HG03469 (cell line): ENCODE data around the gene JAG2.

Experiments
- ATAC-seq: cut with Tn5 transposase; IDR thresholded peaks from one replicate; pipeline ENCODE4 v1.9.1; 2021; ENCODE audit warnings: mild to moderate bottlenecking, moderate library complexity, moderate number of reproducible peaks; ENCODE audit not compliant: unreplicated experiment

The JAG2 gene

DNA sequence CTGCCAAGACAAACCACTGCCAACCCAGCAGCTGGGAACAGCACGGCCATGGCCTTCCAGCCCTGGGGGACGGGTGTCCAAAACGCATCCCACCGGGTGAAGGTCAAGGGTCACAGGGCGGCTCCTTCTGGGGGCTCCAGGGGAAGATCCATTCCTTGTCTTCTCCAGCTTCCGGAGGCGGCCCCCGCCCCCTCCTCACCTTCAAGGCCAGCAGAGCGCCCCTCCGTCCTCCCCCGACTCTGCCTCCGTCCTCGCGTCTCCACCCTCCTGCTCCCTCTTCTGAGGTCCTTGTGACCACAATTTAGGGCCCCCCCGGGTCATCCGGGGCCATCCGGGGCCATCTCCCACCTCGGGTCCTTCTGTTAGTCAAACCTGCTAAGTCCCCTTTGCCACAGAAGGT lies 16.4 kb upstream of the JAG2 start:
- no peak for ATAC-seq

DNA sequence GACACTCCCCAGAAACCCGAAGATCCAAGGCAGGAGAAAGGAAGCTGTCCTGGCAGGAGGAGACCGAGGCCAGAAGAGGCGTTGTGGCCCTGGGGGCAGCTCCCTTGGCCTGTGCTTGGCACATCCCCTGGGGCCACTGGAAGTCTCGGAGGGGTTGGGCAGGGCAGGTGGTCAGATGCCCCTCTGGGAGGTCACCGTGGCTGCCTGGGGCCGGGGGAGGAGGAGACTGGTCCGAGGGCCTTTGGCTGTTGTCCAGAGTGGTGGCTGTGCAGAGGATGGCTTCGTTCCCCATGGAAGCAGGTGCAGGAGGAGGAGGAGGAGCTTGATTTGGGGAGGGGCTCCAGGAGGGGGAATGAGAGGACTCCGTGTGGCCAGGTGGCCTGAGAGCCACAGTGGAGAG lies 15.9 kb upstream of the JAG2 start:
- ATAC-seq, result no peak

DNA sequence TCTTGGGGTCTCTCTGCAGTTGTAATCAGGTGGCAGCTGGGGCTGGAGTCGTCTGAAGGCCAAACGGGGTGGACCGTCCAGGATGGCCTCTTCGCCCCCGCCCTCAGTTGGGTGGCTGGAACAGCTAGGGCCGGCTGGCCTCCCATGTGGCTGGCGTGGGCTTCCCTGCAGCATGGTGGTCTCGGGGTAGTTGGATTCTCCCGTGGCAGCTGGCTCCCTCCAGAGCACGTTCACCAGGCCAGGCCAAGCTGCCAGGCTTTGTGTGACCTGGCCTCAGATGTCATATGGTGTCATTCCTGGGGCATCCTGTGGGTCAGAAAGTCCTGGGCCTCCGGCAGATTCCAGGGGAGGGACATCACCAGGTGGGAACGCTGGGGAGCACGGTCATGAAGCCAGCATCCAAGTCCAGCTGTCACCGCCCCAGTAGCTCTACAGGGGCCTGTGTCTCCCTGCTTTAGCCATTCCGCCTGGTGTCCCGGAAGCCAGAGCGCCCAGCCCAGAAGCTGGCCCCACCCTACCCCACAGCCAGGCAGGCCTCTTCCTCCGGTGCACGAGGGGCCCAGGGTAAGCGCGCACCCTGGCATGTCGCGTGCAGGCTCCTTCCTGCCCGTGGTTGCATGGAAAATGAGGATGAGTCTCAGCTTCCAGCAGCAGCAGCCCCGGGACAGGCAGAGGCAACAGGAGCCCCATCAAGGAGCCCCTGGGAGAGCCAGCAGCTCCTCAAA lies 13.9 kb upstream of the JAG2 start:
- no peak for ATAC-seq

DNA sequence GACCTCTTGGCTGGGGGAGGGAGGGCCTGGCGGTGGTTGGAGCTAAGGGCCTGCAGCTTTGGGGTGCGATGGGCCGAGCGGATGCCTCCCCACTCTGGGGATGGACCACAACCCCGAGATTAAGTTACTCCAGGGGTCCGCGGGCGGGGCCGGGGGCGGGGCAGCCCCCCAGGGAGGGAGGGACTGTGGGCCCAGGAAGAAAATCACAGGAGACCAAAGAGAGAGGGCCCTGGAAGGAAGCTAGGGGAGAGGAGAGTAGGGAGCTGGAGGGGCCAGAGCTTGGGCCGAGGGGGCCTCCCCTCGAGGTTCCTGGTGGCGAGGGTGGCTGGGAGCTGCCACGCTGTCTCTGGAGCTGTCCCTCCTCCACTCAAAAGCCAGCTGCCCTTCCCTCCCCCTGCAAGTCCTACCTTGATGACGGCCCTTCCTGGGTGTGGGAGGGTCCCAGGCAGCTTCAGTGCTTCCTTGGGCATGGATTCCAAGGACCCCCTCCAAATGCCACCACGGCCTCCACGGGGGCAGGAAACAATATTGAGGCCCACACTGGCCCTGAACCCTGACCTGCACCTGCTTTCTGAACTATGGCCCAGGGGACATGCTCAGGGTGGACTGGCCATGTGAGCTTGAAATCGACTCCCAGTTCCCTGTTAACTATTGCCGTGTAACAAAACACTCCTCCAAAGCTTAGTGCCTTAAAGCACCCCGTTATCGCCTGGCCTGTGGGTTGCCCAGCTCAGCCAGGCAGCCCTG lies 13.1 kb upstream of the JAG2 start:
- ATAC-seq, result no peak

DNA sequence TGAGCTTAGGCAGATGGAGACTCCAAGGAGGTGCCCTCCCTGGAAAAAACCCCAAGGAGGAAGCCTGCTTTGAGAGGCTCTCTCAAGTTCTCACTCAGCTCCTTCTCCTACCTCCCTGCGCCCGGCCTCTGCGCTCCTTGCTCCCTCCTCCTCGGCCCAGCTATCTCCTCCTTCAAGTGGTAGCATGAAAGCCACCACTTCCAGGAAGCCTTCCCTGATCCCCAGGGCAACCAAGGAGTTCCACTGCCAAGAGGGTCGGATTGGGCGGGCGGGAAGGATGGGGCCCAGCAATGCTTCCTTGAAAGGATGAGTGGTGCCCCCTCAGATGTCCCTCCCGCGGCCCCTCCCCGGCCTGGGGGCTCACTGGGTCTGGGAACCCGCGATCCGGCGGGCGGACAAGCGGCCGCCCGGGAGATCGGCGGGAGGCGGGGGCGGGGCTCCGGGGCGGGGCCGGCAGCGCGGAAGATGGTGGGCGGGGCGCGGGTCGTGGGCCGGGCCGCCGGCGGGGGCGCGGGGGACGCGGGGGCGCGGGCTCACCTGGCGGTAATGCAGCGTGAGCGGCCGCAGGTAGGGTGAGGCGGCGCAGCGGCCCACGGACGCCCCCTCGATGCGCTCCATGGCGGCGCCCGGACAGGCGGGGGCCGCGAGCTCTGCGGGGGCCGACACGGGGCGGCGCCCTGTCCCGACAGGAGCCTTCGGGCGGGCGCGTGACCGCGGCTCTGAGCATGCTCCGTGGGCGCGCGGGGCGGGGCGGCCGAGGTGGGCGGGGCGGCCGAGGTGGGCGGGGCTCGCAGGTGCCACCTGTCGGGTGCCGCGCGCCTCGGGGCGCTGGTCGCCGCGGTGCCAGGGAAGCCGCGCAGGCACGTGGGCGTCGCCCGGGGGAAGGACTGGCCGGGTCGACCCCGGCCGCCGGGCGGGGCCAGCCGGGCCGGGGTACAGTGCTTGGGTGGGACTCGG lies 12.3 kb upstream of the JAG2 start, which contains the start of gene NUDT14:
NUDT14 (minus strand) TSS at position 721 of the 957 bp plus-strand sequence; CDS start at position 618, 103 bp downstream.
- peak; percentile 63 for ATAC-seq

DNA sequence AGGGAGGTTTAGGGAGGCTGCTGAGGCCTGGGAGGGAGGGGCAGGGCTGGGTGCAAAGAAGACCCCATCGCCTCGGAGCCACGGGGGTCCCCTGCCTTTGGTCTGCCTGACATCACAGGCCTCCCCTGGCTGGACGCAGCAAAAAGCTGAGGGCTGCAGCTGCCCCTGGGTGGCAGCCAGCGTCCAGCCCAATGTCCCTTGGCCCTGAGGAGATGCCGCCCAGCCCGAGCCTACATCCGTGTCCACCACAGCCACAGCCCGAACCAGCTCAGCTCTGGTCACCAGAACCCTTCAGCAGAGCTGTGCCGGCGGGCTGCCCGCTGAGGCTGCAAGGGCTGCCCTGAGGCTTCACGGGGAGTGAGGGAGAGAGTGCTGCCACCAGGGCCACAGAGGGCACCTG lies 10.6 kb upstream of the JAG2 start:
- no peak for ATAC-seq

DNA sequence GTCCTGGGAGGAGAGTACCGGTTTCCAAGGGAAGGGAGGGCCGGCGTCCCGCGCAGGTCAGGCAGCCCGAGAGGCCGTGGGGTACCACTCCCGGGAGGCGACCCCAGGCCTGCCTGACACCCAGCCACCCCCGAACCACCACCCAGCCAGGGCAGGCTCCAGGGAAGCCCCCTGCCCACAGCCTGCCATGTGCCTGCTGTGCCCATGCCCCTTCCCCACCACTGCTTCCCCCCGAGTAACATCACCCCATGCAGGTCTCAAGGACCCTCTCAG lies 10.2 kb upstream of the JAG2 start:
- ATAC-seq, result no peak

DNA sequence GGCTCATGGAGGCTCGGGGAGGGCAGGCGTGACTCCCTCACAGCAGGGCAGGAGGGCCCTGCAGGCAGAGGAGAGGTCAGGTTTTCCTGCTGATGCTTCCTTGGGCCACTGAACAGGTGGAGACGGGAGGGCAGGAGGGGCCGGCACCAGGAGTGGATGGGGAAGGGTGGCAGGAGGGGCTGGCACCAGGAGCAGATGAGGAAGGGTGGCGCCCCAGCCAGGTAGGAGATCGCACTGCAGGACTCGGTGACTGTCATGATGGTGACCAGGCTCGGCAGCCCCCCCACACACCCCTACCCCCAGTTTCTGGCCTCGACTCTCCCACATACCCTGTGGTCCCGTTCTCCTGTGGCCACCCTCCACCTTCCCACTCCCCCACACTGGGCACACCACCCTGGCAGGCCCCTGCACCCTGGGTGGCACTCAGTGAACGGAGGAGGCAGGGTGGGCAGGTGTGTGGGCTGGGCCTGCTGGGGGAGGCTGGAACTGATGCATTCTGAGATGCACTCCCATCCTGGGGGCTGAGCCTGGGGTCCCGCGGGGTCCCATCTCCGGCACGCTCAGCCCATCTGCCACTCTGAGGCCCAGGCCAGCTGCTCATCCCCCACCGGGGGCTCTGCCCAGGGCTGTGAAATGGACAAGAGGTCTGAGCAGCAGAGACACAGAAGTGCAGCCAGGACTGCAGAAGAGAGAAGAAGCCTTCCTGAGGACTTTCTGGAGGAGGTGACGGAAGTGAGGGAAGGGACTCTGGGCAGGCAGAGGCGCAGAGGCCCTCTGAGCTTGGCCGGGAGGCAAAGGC lies 9.7 kb upstream of the JAG2 start:
- no peak for ATAC-seq

DNA sequence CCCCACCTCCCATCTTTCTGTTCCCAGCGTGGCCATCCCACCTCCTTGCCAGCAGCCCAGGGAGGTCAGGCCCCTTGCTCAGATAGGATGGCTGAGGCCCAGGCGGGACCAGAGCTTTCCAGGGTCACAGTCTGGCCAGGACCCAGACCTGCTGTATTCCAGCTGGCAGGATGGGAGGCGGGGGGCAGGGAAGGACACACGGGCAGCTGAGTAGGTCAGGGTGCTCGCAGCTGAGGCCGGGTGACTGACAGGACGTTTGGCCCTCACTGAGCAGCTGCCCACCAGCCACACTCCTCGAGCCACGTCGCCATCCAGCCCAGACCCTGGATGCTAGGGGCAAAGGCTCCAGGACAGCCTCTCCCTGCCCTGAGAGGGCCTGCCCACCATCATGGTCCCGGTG lies 8.5 kb upstream of the JAG2 start:
- no peak for ATAC-seq

DNA sequence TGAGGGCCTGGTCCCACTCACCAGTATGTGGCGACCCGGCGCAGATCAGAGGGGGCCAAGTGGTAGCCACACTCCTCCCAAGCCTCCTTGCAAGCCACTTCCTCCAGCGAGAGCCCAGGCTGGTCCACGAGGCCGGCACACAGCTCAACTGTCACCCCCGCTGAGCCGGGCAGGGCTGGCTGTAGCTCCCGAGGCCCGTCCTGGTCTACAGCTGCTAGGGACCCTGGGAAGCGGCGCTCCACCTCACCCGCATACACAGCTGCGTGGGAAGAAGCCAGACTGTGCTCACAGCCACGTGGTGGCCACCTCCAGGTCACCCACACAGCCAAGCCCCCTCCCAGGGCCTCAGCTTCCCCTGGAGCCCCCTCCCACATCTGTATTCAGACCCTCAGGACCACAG lies 7.9 kb upstream of the JAG2 start:
- ATAC-seq, result no peak

DNA sequence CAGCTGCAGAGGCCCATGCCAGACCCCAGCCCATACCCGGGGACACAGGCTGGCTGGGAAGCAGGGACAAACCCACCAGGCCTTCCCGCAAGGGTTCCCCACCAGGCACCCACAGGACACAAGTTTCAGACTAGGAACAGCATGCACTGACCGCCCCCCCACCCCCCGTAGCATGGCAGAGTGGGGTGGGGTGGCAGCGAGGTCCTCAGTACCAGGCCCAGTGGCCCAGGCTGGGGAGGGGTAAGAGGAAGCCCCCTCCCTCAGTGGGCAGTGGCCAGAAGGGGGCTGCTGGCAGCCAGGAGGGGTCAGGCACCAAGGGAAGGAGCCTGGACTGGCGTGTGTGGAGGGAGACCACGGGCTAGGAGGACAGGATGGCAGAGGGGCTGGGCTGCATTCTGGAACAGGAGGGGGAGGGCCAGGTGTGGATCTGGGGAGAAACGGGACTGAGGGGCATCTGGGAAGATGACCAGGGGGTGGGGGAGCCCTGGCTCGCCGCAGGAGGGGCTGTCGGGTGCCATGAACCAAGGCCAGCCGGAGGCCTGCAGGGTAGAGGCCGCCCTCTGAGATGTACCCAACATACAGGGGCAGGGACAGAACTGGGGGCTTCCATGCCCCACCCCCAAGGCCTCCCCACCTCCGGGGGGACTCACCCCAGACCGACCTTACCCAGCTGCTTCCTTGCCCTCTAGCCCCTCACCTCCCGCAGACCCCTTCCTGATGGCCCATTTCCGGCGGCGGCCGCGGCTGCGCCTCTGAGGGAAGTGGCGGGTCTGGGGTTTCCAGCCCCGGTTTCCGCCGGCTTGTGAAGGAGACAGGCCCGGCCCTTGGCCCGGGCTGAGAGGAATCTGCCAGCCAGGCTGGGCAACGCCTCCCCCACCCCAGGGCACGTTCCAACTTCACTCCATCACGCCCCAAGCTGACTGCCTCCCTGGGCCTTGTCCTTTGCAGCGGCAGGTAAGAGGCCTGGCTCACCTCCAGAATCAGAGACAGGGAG lies 5.6 kb upstream of the JAG2 start:
- ATAC-seq, result no peak

DNA sequence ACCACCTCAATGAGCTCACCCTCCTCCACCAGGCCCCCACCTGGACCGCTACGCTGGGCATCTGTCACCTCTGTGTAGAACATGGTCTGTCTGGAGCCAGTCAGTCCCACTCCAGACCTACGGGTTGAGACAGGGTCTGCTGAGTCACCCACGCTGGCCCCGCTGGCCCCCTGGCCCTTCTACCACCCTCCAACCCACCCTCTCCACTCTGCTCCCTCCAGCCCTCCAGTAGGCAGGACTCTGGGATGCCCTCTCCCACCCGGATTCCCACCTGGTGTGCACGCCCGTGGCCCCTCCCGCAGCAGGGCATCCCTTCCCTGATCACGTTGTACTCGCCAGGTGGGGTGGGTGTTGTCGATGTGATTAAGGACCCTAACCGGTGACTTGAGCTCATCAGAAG lies 4.6 kb upstream of the JAG2 start:
- no peak for ATAC-seq

DNA sequence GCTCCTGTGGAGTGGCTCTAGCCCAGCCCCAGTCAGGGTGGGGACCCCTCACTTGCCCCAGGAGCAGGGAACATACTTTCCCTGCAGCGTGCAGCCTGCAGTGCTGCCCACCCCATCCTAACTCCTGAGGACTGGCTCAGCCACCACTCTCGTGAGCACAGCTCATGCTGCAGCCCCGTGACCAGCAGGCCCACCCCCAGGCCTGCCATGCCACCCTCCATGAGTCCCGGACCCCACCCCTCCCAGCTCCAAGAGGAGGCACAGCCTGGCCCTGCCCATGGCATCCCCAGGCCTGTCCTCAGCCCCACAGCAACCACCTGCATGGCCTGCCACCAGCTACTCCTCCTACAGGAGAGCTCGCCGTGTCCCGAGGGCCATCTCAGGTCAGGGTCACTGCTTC lies 3.9 kb upstream of the JAG2 start:
- ATAC-seq, result no peak

DNA sequence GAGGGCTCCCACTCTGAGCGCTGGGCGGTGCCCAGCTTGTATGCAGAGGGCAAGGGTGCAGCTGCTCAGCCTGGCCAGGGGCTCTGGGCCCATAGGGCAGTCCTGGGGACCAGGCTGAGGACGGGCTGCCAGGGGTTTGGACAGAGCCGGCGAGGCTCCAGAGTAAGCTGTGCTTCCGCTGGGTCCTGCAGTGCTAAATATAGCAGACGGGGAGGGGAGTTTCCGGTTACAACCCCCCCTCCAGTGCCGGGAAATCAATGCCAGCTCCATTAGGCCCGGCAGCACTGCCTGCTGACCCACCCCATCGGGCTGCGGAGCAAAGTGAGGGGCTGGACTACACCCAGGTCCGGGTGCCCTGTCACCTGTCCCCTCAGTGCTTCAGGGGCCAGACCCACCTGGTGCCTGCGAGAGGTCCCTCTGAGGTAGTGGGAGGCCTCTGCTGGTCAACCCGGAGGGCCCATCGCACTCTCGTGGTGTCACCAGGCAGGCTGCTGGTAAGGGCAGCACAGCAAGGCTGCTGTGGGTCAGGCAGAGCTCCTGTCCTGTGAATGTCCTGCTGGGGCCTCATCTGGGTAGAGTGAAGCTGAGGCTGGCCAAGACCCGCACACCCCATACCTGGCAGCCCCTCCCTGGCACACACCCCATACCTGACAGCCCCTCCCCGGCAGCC lies 2.6 kb upstream of the JAG2 start:
- no peak for ATAC-seq

DNA sequence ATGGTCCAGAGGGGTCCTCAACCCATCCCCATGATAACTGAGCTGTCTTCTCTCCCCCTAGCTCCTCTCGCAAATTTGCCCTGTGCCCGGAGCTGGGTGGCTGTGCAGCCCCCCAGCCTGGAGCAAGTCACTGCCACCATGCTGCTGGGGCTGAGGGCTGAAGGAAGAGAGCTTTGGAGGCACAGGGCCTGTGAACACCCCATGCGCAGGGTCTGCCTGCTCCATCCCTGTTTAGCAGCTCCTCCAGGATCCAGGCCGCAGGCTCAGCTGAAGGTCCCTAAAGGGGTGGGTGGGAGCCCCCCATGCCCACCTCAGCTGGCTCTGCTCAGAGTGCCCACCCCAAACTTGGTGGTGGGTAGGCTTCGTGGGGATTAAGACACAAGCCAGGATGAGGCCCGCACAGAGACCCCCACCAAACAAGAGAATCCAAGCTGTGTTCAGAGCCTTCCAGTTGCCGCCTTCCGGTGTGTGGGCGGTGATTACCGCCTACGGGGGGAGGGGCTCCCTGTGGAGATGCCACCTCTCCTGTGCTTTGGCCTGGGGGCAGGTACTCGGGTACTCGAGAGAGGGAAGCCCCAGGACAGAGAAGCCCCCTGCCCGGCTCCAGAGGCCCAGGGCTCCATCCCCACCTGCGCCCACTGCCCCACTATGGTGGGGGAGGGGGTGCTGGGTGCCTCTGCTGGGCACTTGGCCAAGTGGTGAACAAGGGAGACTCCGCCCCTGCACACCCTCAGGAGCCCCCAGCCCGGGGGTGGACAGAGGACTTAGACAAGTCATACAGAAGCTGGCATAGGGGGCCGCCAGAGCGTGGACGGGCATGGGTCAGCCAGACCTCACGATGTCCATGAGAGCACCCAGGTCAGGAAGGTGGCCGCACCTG lies 1.4 kb upstream of the JAG2 start:
- ATAC-seq, result no peak

DNA sequence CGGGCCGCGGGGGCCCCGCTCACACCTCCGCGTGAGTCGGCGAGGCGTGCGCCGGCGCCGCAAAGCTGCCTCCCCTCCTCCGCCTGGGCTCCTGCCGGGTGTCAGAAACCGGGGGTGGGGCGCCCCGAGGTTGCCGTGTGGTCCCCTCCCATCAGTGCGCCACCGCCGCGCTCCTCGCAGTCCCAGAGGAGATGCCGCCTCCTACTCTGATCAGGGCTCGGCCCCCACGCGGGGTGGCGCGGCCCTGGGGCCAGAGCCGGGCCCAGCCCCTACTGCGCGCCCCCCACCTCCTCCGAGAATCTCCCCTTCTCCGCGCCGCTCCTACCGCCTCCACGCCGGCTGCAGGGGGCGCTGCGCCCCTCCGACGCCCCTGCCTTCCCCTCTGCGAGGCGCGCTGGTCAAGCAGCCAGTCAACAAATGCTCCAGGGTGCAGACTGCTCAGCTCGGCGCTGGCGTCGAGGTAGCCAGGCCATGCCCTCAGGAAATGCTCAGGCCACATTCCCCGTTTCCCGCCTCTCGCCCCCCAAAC lies 467 bp upstream of the JAG2 start:
- ATAC-seq, result no peak

DNA sequence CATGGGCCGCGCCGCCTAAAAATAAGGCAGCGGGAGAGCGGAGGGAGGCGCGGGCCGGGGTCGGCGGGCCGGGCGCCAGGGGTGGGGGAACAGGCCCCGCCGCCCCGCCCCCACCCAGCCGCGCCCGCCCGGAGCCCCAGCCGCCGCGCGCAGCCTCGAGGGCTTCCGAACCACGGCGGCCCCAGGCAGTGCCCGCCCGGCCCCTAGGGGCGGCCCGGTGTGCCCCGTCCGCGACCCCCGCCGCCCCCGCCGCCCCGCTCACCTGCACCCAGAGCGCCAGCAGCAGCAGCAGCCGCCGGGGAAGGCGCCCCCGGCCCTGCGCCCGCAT lies 519 bp downstream of the JAG2 start:
- ATAC-seq, result no peak
